Esophagus squamous epithelium (tissue), 5 donors: Measurements from ENCODE around the gene IQCK. TPM values are rescaled to one million over a fixed set of nuclear protein-coding genes. Genes with fewer than 3 reads are reported as not detected.

Experiments
- DNase-seq: peaks from one replicate; lab custom pipeline; 2025; lab: John Stamatoyannopoulos, UW
- H3K27ac ChIP-seq, 4 donors: fragments of 200-600 bp; sonication (generic); one replicate each; pipeline ENCODE4 v1.5.1; 2016 to 2019; ENCODE audit warnings: mild to moderate bottlenecking in 1 of 4
- H3K27me3 ChIP-seq, 4 donors: fragments of 200-600 bp; sonication (generic); 1 replicate in 3 of 4; 2 replicates in 1 of 4; pipeline versions ENCODE4 v1.5.1 to v1.6.0; 2017 to 2021; ENCODE audit warnings: antibody characterized with exemption in 1 of 4
- H3K36me3 ChIP-seq, 3 donors: fragments of 200-600 bp; sonication (generic); one replicate each; pipeline ENCODE4 v1.5.1; 2016 to 2019
- H3K4me1 ChIP-seq, 3 donors: fragments of 200-600 bp; sonication (generic); one replicate each; pipeline ENCODE4 v1.5.1; 2017 to 2019
- H3K4me3 ChIP-seq, 4 donors: fragments of 200-600 bp; sonication (generic); 1 replicate in 3 of 4; 2 replicates in 1 of 4; pipeline ENCODE4 v1.5.1; 2016 to 2019; ENCODE audit warnings: mild to moderate bottlenecking in 2 of 4, moderate library complexity in 1 of 4
- H3K9me3 ChIP-seq, 3 donors: fragments of 200-600 bp; sonication (generic); one replicate each; pipeline ENCODE4 v1.5.1; 2016 to 2019
- POLR2A ChIP-seq, 4 donors: fragments of 450-650 bp; IDR thresholded peaks; one replicate each; pipeline ENCODE4 v1.6.1; 2017; ENCODE audit warnings: antibody characterized with exemption in 4 of 4, mild to moderate bottlenecking in 4 of 4, moderate library complexity in 3 of 4
- WGBS, 2 donors: methylation state at CpG; one replicate each; pipeline ENCODE4 v1.1.5; 2018; 5-methylcytosine and 5-hydroxymethylcytosine counted together
- intact Hi-C: fragments of 100-400 bp; cut with DNase I; formaldehyde crosslinking; loops from one replicate; pipeline ENCODE4 v1.15.0; 2022
- total RNA-seq, 4 donors: library from RNA; depleted of rRNA; stranded (reverse); fragments of >200 nt; gene quantifications; one replicate each; pipeline ENCODE4 v1.1.0, GENCODE V29; 2016
- TF ChIP-seq, protein P1 (sequence below), 6 experiments: fragments of 450-650 bp in 4 of 6; fragments of 200-600 bp in 2 of 6; sonication (generic) in 2 of 6; IDR thresholded peaks; one replicate each; pipeline ENCODE4 v1.5.1; 2016 to 2019; ENCODE audit warnings: antibody characterized with exemption in 6 of 6, mild to moderate bottlenecking in 4 of 6, moderate library complexity in 4 of 6
- donor health status: DM: yes; HTN: yes; CAD: no.

IQCK gene
- total RNA-seq, 4 donors from 2014 or later: 2.2 to 9.3 (median 6.1) TPM

DNA sequence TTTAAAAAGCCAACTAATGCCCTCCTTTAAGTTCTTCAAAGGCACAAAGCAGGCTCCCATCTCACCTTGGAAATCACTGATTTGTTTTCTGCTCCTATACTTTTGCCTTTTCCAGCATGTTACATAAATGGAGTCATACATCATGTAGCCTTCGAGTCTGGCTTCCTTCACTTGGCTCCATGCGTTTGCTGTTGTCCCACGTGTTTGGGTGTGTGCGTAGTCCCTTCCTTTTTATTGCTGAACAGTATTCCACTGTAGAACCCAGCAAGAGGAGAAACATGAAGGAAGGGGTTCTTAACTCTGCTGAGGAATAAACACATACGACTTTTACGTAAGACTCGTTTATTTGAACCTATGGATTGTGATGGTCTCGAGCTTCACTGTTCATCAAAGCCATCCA is 84.5 kb downstream of the IQCK start:
- TF ChIP-seq, protein P1, sequence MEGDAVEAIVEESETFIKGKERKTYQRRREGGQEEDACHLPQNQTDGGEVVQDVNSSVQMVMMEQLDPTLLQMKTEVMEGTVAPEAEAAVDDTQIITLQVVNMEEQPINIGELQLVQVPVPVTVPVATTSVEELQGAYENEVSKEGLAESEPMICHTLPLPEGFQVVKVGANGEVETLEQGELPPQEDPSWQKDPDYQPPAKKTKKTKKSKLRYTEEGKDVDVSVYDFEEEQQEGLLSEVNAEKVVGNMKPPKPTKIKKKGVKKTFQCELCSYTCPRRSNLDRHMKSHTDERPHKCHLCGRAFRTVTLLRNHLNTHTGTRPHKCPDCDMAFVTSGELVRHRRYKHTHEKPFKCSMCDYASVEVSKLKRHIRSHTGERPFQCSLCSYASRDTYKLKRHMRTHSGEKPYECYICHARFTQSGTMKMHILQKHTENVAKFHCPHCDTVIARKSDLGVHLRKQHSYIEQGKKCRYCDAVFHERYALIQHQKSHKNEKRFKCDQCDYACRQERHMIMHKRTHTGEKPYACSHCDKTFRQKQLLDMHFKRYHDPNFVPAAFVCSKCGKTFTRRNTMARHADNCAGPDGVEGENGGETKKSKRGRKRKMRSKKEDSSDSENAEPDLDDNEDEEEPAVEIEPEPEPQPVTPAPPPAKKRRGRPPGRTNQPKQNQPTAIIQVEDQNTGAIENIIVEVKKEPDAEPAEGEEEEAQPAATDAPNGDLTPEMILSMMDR (IDR thresholded peaks at IDR 0.05): no peak
- peaks cover 0 to 18% (median 0%) of the 10 kb centered on the region in 3 donors for H3K4me1 ChIP-seq
- intact Hi-C loops: no loop called here
- no peaks in the 10 kb centered on the region for H3K27me3 ChIP-seq
- no peak overlapping the region for H3K27ac ChIP-seq
- 73 to 76% methylated on average over 8 of the region's 8 CpGs for WGBS, 2 donors
- DNase-seq: no peak
- no peaks in the 10 kb centered on the region for H3K36me3 ChIP-seq
- H3K9me3 ChIP-seq: no peaks in the 10 kb centered on the region
- H3K4me3 ChIP-seq: no peak overlapping the region

DNA sequence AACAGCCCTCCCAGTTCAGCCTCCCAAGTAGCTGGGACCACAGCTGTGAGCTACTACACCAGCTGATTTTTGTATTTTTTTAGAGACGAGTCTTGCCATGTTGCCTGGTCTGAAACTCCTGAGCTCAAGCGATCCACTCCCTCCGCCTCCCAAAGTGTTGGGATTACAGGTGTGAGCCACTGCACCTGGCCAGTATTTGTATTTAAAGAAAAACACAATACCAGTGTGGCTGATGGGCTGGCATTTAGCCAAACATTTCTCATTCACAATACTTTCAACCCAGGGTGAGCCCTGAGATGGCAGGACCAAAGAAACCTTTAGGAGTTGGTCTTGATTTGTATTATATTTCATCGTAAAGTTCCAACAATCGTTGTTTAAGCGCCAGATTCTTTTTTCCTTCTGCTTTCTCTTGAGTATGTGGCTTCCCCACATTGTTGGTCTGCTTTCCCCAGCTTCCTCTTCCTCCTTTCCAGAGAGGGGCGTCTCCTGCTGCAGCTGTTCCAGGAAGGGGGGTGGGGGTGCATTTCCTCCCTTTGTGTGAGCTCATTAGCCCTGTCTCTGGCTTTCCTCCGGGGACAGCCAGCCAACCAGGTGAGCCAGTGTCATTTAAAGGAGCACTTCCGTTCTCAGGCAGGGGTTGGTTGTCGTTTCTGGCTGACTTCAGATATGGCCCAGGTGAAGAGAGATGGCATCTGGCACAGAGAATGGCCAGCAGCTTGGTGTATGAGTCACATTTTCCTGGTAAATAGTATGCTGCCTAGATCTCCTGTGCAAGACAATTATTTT is 86.7 kb downstream of the IQCK start:
- intact Hi-C loops: no loop called here
- H3K27me3 ChIP-seq: no peaks in the 10 kb centered on the region
- H3K36me3 ChIP-seq: no peaks in the 10 kb centered on the region
- no peak for DNase-seq
- H3K4me1 ChIP-seq: peaks cover 0 to 26% (median 0%) of the 10 kb centered on the region in 3 donors
- WGBS, 2 donors: 40 to 43% methylated on average over 8 to 9 of the region's 10 CpGs
- no peaks in the 10 kb centered on the region for H3K9me3 ChIP-seq
- TF ChIP-seq, protein P1 (IDR thresholded peaks at IDR 0.05): no peak
- TF ChIP-seq POLR2A (IDR thresholded peaks at IDR 0.05): no peak
- no peak overlapping the region for H3K4me3 ChIP-seq
- H3K27ac ChIP-seq: peak overlapping the region; percentile 4 to 70 (median 47)

DNA sequence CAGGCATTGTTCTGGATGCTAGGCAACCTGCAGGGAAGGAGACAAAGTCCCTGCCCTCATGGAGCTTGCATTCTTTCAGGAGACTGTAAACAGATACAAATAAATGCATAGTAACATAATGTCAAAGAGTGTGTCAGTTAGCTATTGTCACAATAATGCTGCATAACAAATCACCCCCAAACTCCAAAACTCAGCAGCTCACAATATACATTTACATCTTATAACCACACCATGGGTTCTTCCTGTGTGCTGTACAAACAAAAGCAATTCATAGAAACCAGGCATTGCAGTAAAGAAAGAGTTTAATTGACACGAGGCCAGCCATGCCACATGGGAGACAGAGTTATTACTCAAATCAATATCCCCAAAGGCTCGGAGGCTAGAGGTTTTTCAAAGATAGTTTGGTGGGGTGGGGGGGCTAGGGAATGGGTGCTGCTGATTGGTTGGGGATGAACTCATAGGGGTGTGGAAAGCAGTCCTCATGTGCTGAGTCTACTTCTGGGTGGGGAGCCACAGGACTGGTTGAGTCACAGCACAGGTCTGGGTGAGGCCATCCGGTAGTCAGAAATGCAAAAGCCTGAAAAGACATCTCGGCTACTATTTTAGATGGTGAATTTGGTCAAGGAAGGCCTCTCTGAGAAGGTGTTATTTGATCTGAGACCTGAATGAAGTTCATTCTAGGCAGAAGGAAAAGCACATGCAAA is 87.5 kb downstream of the IQCK start:
- 79 to 88% methylated on average over 4 of the region's 4 CpGs for WGBS, 2 donors

DNA sequence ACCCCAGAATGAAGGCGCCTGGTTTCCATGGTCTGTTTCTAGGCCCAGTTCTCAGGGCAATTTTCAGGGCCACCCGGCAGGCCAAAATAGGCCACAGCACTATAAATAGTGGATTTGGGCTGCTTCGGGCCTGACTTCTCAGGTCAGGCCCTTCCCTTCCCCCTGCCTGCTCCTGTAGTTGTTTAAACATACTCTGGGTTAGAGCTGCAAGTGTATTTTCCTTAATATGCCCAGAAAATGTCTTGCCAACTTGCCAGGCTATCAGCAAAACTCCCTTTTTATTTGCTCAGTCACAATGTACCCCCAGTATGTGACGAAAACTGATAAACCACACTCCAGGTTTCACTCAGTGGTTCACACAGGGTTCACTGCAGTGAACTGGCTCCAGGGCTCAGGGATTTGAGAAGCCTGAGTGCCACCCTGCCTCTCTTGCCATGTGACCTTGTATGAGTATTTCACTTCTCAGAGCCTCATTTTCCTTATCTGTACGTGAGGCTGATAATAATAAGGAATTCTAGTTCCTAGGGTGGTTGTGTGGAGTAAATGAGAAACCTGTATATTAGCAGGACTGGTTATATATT is 90.1 kb downstream of the IQCK start:
- DNase-seq: no peak
- intact Hi-C loops: no loop called here
- 52 to 70% methylated on average over 4 to 5 of the region's 5 CpGs for WGBS, 2 donors

More for the DNA sequence above, 87.5 kb downstream of the IQCK start:
- TF ChIP-seq, protein P1 (IDR thresholded peaks at IDR 0.05): no peak
- TF ChIP-seq POLR2A (IDR thresholded peaks at IDR 0.05): no peak
- peak overlapping the region in 2 of 4 donors; percentile 50 to 70 for H3K27ac ChIP-seq
- intact Hi-C loops: no loop called here
- H3K36me3 ChIP-seq: no peaks in the 10 kb centered on the region
- H3K27me3 ChIP-seq: no peaks in the 10 kb centered on the region
- H3K4me3 ChIP-seq: no peak overlapping the region
- H3K4me1 ChIP-seq: peaks cover 0 to 26% (median 0%) of the 10 kb centered on the region in 3 donors
- no peak for DNase-seq
- no peaks in the 10 kb centered on the region for H3K9me3 ChIP-seq

More for the DNA sequence above, 90.1 kb downstream of the IQCK start:
- Histone ChIP-seq H3K4me3 (no peak overlapping the region), H3K36me3 (no peaks in the 10 kb centered on the region), H3K9me3 (peaks cover 0 to 3% (median 0%) of the 10 kb centered on the region in 3 donors), H3K27ac (peak overlapping the region in 1 of 4 donors; percentile 36), H3K4me1 (peaks cover 0 to 33% (median 0%) of the 10 kb centered on the region in 3 donors), H3K27me3 (no peaks in the 10 kb centered on the region)
- no peak for TF ChIP-seq POLR2A (IDR thresholded peaks at IDR 0.05)
- TF ChIP-seq, protein P1 (IDR thresholded peaks at IDR 0.05): no peak
